NB4 (cell line): ENCODE measurements around the gene TANGO6.

Source experiments
- CTCF ChIP-seq: IDR thresholded peaks from one replicate; pipeline ENCODE4 v1.5.1; 2012; ENCODE audit warnings: low read depth, low read length
- MAX ChIP-seq: IDR thresholded peaks from 2 replicates; pipeline ENCODE4 v1.6.1; 2011; ENCODE audit warnings: low read depth, low read length
- MYC ChIP-seq: IDR thresholded peaks from 2 replicates; pipeline ENCODE4 v1.6.1; 2011; ENCODE audit warnings: low read depth, low read length
- POLR2A ChIP-seq: IDR thresholded peaks from 2 replicates; pipeline ENCODE4 v1.6.1; 2011; ENCODE audit warnings: mild to moderate bottlenecking; ENCODE audit not compliant: insufficient read length; ENCODE audit errors: extremely low read depth

GRCh38 chr16:69089091-69089910 is 246.0 kb downstream of the TANGO6 start:
- TF ChIP-seq CTCF: no peak
- TF ChIP-seq POLR2A: no peak
- no peak for TF ChIP-seq MAX
- TF ChIP-seq MYC: no peak
